Neuronal stem cell (in vitro differentiated cells): Measurements from ENCODE around the gene DLG2.

Experiments
- DNase-seq: peaks from one replicate; pipeline ENCODE4 v3.0.0-alpha.2; 2013; ENCODE audit warnings: low spot score
- H2AFZ ChIP-seq: one replicate; pipeline ENCODE4 v1.6.1; 2013; ENCODE audit warnings: mild to moderate bottlenecking, low read length, inconsistent platforms
- H2AK5ac ChIP-seq: 2 replicates; pipeline ENCODE4 v1.6.1; 2013; ENCODE audit warnings: low read depth, mild to moderate bottlenecking, inconsistent platforms, low read length, moderate library complexity, mixed read lengths
- H2BK120ac ChIP-seq: 2 replicates; pipeline ENCODE4 v1.6.1; 2013; ENCODE audit warnings: low read depth, mild to moderate bottlenecking, inconsistent platforms, low read length, moderate library complexity, mixed read lengths
- H2BK12ac ChIP-seq: one replicate; pipeline ENCODE4 v1.6.1; 2013; ENCODE audit warnings: low read length, inconsistent platforms
- H2BK15ac ChIP-seq: 2 replicates; pipeline ENCODE4 v1.6.1; 2013; ENCODE audit warnings: mild to moderate bottlenecking, low read length, inconsistent platforms, mixed read lengths
- H2BK5ac ChIP-seq: one replicate; pipeline ENCODE4 v1.6.1; 2013; ENCODE audit warnings: inconsistent platforms, mild to moderate bottlenecking, low read length, moderate library complexity
- H3K14ac ChIP-seq: one replicate; pipeline ENCODE4 v1.6.1; 2013; ENCODE audit warnings: low read length, inconsistent platforms
- H3K18ac ChIP-seq: 2 replicates; pipeline ENCODE4 v1.6.1; 2013; ENCODE audit warnings: low read length, inconsistent platforms
- H3K23ac ChIP-seq: 2 replicates; pipeline ENCODE4 v1.6.1; 2013; ENCODE audit warnings: low read depth, mild to moderate bottlenecking, mixed read lengths, low read length, inconsistent platforms; ENCODE audit not compliant: poor library complexity
- H3K27ac ChIP-seq: replicated peaks from 3 replicates; pipeline ENCODE4 v1.5.1; 2013; ENCODE audit warnings: low read length, inconsistent platforms
- H3K27me3 ChIP-seq, 3 experiments: 2 replicates each; pipeline ENCODE4 v1.6.1; 2013; ENCODE audit warnings: low read length in 3 of 3, mild to moderate bottlenecking in 2 of 3, inconsistent platforms in 1 of 3, low read depth in 1 of 3, mixed read lengths in 1 of 3, moderate library complexity in 1 of 3; ENCODE audit not compliant: control insufficient read depth in 3 of 3, insufficient read depth in 3 of 3
- H3K36me3 ChIP-seq, 2 donors: replicated peaks in 1 of 2; 2 replicates each; pipeline ENCODE4 v1.6.1; 2013; ENCODE audit warnings: low read length in 2 of 2; ENCODE audit not compliant: control insufficient read depth in 2 of 2, insufficient read depth in 2 of 2
- H3K4ac ChIP-seq: 2 replicates; pipeline ENCODE4 v1.6.1; 2013; ENCODE audit warnings: inconsistent platforms, mild to moderate bottlenecking, low read length, moderate library complexity
- H3K4me1 ChIP-seq, 2 donors: 1 replicate in 1 of 2; 2 replicates in 1 of 2; pipeline ENCODE4 v1.6.1; 2013; ENCODE audit warnings: low read length in 2 of 2, low read depth in 1 of 2; ENCODE audit not compliant: control insufficient read depth in 2 of 2, insufficient read depth in 1 of 2
- H3K4me2 ChIP-seq: one replicate; pipeline ENCODE4 v1.6.1; 2013; ENCODE audit warnings: mild to moderate bottlenecking, low read length, inconsistent platforms; ENCODE audit not compliant: insufficient read depth, poor library complexity, severe bottlenecking
- H3K4me3 ChIP-seq, 2 donors: 2 replicates each; pipeline ENCODE4 v1.5.1; 2013; ENCODE audit warnings: low read length in 2 of 2, mild to moderate bottlenecking in 2 of 2, inconsistent platforms in 1 of 2, moderate library complexity in 1 of 2
- H3K79me1 ChIP-seq: one replicate; pipeline ENCODE4 v1.6.1; 2013; ENCODE audit warnings: low read depth, mild to moderate bottlenecking, inconsistent platforms, low read length, moderate library complexity
- H3K9ac ChIP-seq: one replicate; pipeline ENCODE4 v1.6.1; 2013; ENCODE audit warnings: mild to moderate bottlenecking, low read depth, low read length, inconsistent platforms; ENCODE audit not compliant: poor library complexity
- H3K9me3 ChIP-seq, 2 donors: replicated peaks in 1 of 2; 2 replicates each; pipeline versions ENCODE3 to v1.6.1; 2013; ENCODE audit warnings: low read length in 2 of 2, mild to moderate bottlenecking in 2 of 2, inconsistent platforms in 1 of 2, low read depth in 1 of 2, mixed read lengths in 1 of 2, moderate library complexity in 1 of 2; ENCODE audit not compliant: control insufficient read depth in 2 of 2, insufficient read depth in 1 of 2
- H4K8ac ChIP-seq: one replicate; pipeline ENCODE4 v1.6.1; 2013; ENCODE audit warnings: low read depth, mild to moderate bottlenecking, inconsistent platforms, low read length, moderate library complexity
- H4K91ac ChIP-seq: one replicate; pipeline ENCODE4 v1.6.1; 2013; ENCODE audit warnings: low read length, low read depth, mild to moderate bottlenecking, inconsistent platforms; ENCODE audit not compliant: poor library complexity
- WGBS, 2 donors: extraction: QIAGEN DNeasy Blood & Tissue Kit; methylation state at CpG; one replicate each; pipeline ENCODE4 v1.1.7; 2013; ENCODE audit warnings: missing lambda C conversion rate in 2 of 2, mixed read lengths in 1 of 2; ENCODE audit not compliant: insufficient read length in 2 of 2, insufficient replicate concordance in 1 of 2; ENCODE audit errors: extremely low coverage in 2 of 2; 5-methylcytosine and 5-hydroxymethylcytosine counted together

Gene DLG2

DNA sequence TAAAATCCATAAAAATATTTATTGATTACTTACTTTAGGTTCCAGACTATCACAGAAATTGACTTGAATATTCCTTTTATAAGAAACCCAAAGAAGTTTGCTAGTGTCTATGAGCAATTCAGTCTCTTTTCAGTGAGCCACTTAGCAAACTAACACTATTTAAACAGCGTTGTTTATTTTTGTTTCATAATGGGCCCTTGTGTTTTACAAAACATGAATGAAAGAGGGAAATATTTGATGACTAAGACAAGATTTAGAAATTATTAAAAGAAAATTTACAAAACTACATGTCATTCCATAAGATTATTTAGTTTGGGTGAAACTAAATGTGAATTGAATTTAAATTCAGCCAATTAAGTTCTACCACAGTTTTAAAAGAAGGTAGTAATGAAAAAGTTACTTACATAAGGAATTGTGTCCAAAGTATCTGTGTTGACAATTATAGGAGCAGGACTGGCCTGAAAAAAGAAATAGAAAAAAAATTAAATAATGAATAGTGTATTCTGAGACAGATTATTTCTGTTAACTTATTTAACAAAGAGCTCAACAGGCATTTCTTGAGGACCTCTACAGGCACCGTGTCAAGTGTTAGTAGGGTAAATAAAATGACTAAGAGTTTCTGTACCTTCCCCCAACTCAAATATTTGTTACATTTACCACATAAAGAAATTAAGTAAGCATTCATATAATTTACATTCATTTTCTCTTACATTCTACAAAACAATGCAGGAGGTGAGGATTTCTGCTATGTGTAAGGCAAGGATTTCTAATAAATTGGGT lies 1376.1 kb downstream of the DLG2 start:
- no peaks in the 10 kb centered on the region for H3K27me3 ChIP-seq
- H2AFZ ChIP-seq, result no peak overlapping the region
- no peak overlapping the region for H3K18ac ChIP-seq
- no peak overlapping the region for H3K14ac ChIP-seq
- no peak overlapping the region for H2BK120ac ChIP-seq
- H3K79me1 ChIP-seq, result no peaks in the 10 kb centered on the region
- H4K8ac ChIP-seq, result no peak overlapping the region
- no peaks in the 10 kb centered on the region for H3K9me3 ChIP-seq
- no peak overlapping the region for H3K27ac ChIP-seq
- H2BK5ac ChIP-seq, result no peak overlapping the region
- no peak overlapping the region for H2BK15ac ChIP-seq
- no peak for DNase-seq
- no peaks in the 10 kb centered on the region for H3K4me1 ChIP-seq
- no peak overlapping the region for H3K4me2 ChIP-seq
- H2AK5ac ChIP-seq, result no peak overlapping the region
- peaks cover 0 to 3% of the 10 kb centered on the region in 2 donors for H3K36me3 ChIP-seq
- H3K23ac ChIP-seq, result no peak overlapping the region
- no peak overlapping the region for H3K9ac ChIP-seq
- H3K4me3 ChIP-seq, result no peak overlapping the region
- no CpG with 5 or more reads among the region's 2 CpGs for WGBS, 2 donors
- H2BK12ac ChIP-seq, result no peak overlapping the region
- no peak overlapping the region for H4K91ac ChIP-seq
- H3K4ac ChIP-seq, result no peak overlapping the region

DNA sequence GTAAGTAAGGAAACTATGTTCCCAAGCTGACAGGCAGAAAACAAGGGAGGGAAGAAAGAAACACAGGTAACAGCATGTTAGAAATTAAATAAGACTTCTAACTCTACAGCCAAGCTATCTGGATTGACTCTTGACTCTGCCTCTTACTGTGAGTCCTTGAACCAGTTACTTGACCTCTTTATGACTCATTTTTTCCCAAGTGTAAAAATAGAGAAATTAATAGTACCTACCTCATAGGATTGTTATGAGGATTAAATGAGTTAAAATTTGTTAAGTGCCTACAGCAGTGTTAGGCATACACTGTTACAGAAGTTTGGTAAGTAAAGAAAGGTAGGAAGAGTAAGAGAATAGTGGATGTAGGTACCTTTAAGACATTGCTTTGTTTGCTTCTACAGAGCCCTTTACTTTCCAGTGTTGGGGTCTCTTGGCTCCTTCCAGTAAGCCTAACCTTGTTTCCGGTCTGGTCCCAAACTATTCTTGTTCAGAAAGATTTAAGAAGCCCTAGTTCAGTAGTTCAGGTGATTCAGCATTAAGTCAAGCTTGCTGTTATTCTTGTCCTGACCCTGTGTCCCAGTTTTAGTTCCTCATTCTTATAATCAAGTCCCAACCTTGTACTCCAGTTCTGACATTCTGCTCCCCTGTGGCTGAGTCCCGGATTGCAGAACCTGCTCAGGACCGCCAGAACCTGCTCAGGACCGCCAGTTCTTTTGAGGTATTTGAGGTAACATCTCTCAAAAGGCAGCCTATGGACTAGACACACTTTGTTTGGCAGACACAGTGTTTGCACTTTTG lies 1377.6 kb downstream of the DLG2 start:
- no peak overlapping the region for H3K27ac ChIP-seq
- WGBS, 2 donors, result no CpG with 5 or more reads among the region's 4 CpGs

DNA sequence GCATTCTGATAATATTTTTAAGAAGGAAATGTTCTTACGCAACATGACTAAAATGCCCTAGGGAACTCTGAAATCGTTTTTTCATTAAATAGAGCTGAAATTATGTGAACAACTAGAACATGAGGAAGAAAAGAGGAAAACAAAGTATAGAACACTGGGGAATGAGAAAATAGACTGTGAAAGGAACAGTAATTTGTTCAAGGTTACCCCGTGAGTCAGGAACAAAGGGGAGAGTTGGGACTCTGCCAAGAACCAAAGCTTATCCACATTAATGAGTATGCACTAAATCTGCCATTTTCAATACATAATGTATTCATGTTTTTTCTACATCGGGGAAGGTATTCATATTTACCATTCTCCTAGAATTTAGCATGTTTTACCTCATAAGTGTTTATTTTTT lies 1379.2 kb downstream of the DLG2 start:
- Histone ChIP-seq H3K36me3 (peaks cover 0 to 3% of the 10 kb centered on the region in 2 donors), H3K79me1 (no peaks in the 10 kb centered on the region), H3K9ac (no peak overlapping the region), H2BK5ac (no peak overlapping the region), H2BK120ac (no peak overlapping the region), H3K4me3 (no peak overlapping the region), H3K14ac (no peak overlapping the region), H3K27me3 (no peaks in the 10 kb centered on the region), H2BK15ac (no peak overlapping the region), H3K9me3 (no peaks in the 10 kb centered on the region), H3K18ac (no peak overlapping the region), H4K8ac (no peak overlapping the region), H2AK5ac (no peak overlapping the region), H2BK12ac (no peak overlapping the region), H4K91ac (no peak overlapping the region), H2AFZ (no peak overlapping the region), H3K4ac (no peak overlapping the region), H3K4me1 (no peaks in the 10 kb centered on the region), H3K23ac (no peak overlapping the region), H3K4me2 (no peak overlapping the region), H3K27ac (no peak overlapping the region)
- no CpG with 5 or more reads among the region's 4 CpGs for WGBS, 2 donors
- no peak for DNase-seq

More for the DNA sequence above, 1377.6 kb downstream of the DLG2 start:
- Histone ChIP-seq H3K27me3 (no peaks in the 10 kb centered on the region), H2AFZ (no peak overlapping the region), H2BK5ac (no peak overlapping the region), H3K4me1 (no peaks in the 10 kb centered on the region), H2BK12ac (no peak overlapping the region), H2BK120ac (no peak overlapping the region), H3K4me2 (no peak overlapping the region), H3K23ac (no peak overlapping the region), H3K4me3 (no peak overlapping the region), H2BK15ac (no peak overlapping the region), H3K36me3 (peaks cover 0 to 3% of the 10 kb centered on the region in 2 donors), H2AK5ac (no peak overlapping the region), H3K14ac (no peak overlapping the region), H3K79me1 (no peaks in the 10 kb centered on the region), H3K9me3 (no peaks in the 10 kb centered on the region), H3K18ac (no peak overlapping the region), H3K9ac (no peak overlapping the region), H4K8ac (no peak overlapping the region), H4K91ac (no peak overlapping the region), H3K4ac (no peak overlapping the region)
- DNase-seq, result no peak

DNA sequence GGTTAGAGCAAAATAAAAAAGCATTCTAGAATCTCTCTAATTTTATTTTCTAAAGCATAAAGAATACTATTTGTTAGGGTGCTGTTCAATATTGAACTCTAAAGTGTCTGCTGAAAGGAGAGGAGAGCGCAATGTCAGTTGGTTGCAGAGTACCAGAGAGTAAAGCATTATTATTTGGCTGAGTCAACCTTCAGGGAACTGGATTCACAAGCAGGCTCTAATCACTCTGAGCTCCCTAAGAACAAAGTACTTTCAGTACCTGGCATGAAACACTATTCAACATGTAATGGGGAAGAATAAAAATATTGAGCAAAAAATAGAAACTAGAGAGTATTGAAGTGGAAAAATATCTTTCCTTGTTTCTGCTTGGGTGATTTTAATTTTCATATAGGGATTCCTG lies 1380.0 kb downstream of the DLG2 start:
- Histone ChIP-seq H2BK5ac (no peak overlapping the region), H3K9ac (no peak overlapping the region), H3K27me3 (no peaks in the 10 kb centered on the region), H2AK5ac (no peak overlapping the region), H2BK15ac (no peak overlapping the region), H3K4ac (no peak overlapping the region), H3K4me1 (no peaks in the 10 kb centered on the region), H2BK120ac (no peak overlapping the region), H2AFZ (no peak overlapping the region), H3K9me3 (no peaks in the 10 kb centered on the region), H3K79me1 (no peaks in the 10 kb centered on the region), H4K8ac (no peak overlapping the region), H2BK12ac (no peak overlapping the region), H3K18ac (no peak overlapping the region), H4K91ac (no peak overlapping the region), H3K27ac (no peak overlapping the region), H3K23ac (no peak overlapping the region), H3K14ac (no peak overlapping the region), H3K4me3 (no peak overlapping the region), H3K36me3 (peaks cover 0 to 3% of the 10 kb centered on the region in 2 donors), H3K4me2 (no peak overlapping the region)
- DNase-seq, result no peak
- WGBS, 2 donors, result no CpG with 5 or more reads among the region's 1 CpG
